Keratinocyte (primary cell): ENCODE results near the gene STK32C. TPM values are rescaled to one million over a fixed set of nuclear protein-coding genes. Genes with fewer than 3 reads are reported as not detected.

Experiments
- DNase-seq: peaks from one replicate; pipeline ENCODE4 v3.0.0-alpha.2; 2011; ENCODE audit warnings: low read depth, missing footprints, low spot score
- FAIRE-seq: peaks from 2 replicates; lab custom pipeline; 2011; peaks lifted over from hg19 to GRCh38; lab: Jason Lieb, UNC
- H2AFZ ChIP-seq: 2 replicates; pipeline ENCODE4 v1.6.0; 2012; ENCODE audit warnings: low read length, control low read depth, inconsistent platforms; ENCODE audit not compliant: control insufficient read depth
- H3K27ac ChIP-seq: 2 replicates; pipeline ENCODE4 v1.5.1; 2011; ENCODE audit warnings: low read length; ENCODE audit not compliant: control insufficient read depth, insufficient read depth
- H3K27me3 ChIP-seq: 3 replicates; pipeline ENCODE4 v1.6.0; 2011; ENCODE audit warnings: low read length; ENCODE audit not compliant: control insufficient read depth, insufficient read depth; ENCODE audit errors: extremely low read depth
- H3K36me3 ChIP-seq, 2 experiments: 2 replicates in 1 of 2; 3 replicates in 1 of 2; pipeline ENCODE4 v1.5.1; 2011; ENCODE audit warnings: low read length in 2 of 2, mild to moderate bottlenecking in 1 of 2; ENCODE audit not compliant: control insufficient read depth in 2 of 2, insufficient read depth in 2 of 2; ENCODE audit errors: extremely low read depth in 1 of 2
- H3K4me1 ChIP-seq: 3 replicates; pipeline ENCODE4 v1.5.1; 2011; ENCODE audit warnings: low read length; ENCODE audit not compliant: control insufficient read depth, insufficient read depth; ENCODE audit errors: extremely low read depth
- H3K4me2 ChIP-seq: 3 replicates; pipeline ENCODE4 v1.6.0; 2011; ENCODE audit warnings: low read depth, low read length; ENCODE audit not compliant: control insufficient read depth, insufficient read depth; ENCODE audit errors: extremely low read depth
- H3K4me3 ChIP-seq, 3 experiments: fragments of 200-600 bp in 1 of 3; sonication (generic) in 1 of 3; 2 replicates in 2 of 3; 3 replicates in 1 of 3; pipeline ENCODE4 v1.5.1; 2011 to 2016; ENCODE audit warnings: low read length in 3 of 3, mild to moderate bottlenecking in 3 of 3, control low read depth in 2 of 3, inconsistent platforms in 1 of 3, low read depth in 1 of 3, mixed read lengths in 1 of 3, mixed run types in 1 of 3, moderate library complexity in 1 of 3; ENCODE audit not compliant: control insufficient read depth in 2 of 3, insufficient read depth in 2 of 3; ENCODE audit errors: extremely low read depth in 1 of 3
- H3K79me2 ChIP-seq: 2 replicates; pipeline ENCODE4 v1.6.0; 2012; ENCODE audit warnings: low read length; ENCODE audit not compliant: control insufficient read depth, insufficient read depth
- H3K9ac ChIP-seq: 3 replicates; pipeline ENCODE4 v1.6.0; 2011; ENCODE audit warnings: low read length; ENCODE audit not compliant: control insufficient read depth, insufficient read depth; ENCODE audit errors: extremely low read depth
- H3K9me1 ChIP-seq: 3 replicates; pipeline ENCODE4 v1.6.0; 2011; ENCODE audit warnings: low read length; ENCODE audit not compliant: control insufficient read depth, insufficient read depth; ENCODE audit errors: extremely low read depth
- H3K9me3 ChIP-seq: 2 replicates; pipeline ENCODE4 v1.5.1; 2012; ENCODE audit warnings: low read depth, low read length; ENCODE audit not compliant: control insufficient read depth
- H4K20me1 ChIP-seq: 3 replicates; pipeline ENCODE4 v1.6.0; 2011; ENCODE audit warnings: low read length; ENCODE audit not compliant: control insufficient read depth, insufficient read depth; ENCODE audit errors: extremely low read depth
- CTCF ChIP-seq, 3 experiments: IDR thresholded peaks in 1 of 3; conservative IDR thresholded peaks in 1 of 3; optimal IDR thresholded peaks in 1 of 3; 2 replicates in 2 of 3; 3 replicates in 1 of 3; pipeline versions ENCODE3 to v1.5.1; 2011; ENCODE audit warnings: low read length in 3 of 3, mild to moderate bottlenecking in 3 of 3, moderate library complexity in 2 of 3, control low read depth in 1 of 3, inconsistent platforms in 1 of 3; ENCODE audit not compliant: insufficient read depth in 2 of 3; ENCODE audit errors: extremely low read depth in 1 of 3
- EZH2 ChIP-seq: IDR thresholded peaks from one replicate; pipeline ENCODE4 v1.6.1; 2012; ENCODE audit warnings: inconsistent platforms, mild to moderate bottlenecking, low read length, moderate library complexity
- dilution Hi-C: fragments of 300-500 bp; cut with MboI; formaldehyde crosslinking; loops from one replicate; pipeline ENCODE4 v1.7.0; 2020; ENCODE audit warnings: low sequenced_read_pairs; ENCODE audit not compliant: extremely low pct_ligation_motif_present
- polyA plus RNA-seq, 5 experiments: library from polyadenylated mRNA; depleted of rRNA in 3 of 5; stranded (reverse) in 3 of 5; stranded (forward) in 1 of 5; unstranded in 1 of 5; fragments of >200 nt; gene quantifications; 1 replicate in 1 of 5; 2 replicates in 3 of 5; 3 replicates in 1 of 5; pipeline versions ENCODE4 v1.2.1 to v1.2.3, GENCODE V29; 2011 to 2012; ENCODE audit warnings: missing spikeins in 2 of 5, low read depth in 1 of 5, low replicate concordance in 1 of 5

Gene STK32C
- polyA plus RNA-seq, 1 donor (not counting 4 experiments of a cell fraction or from before 2014, with no cell fraction given) = 4.1 TPM

- TF ChIP-seq CTCF (optimal IDR thresholded peaks at IDR 0.05 in 1 of 3, IDR thresholded peaks at IDR 0.05 in 1 of 3, conservative IDR thresholded peaks at IDR 0.05 in 1 of 3; ENCODE audit: extremely low read depth in 1 of 3, insufficient read depth in 2 of 3, low read length in 3 of 3) (no peak), EZH2 (no peak)
- H3K27me3 ChIP-seq = peaks cover 19% of the 10 kb centered on the region
- H3K9ac ChIP-seq = no peak overlapping the region
Measured at GRCh38 chr10:132178046-132178445, 129.7 kb downstream of the STK32C start.

DNA sequence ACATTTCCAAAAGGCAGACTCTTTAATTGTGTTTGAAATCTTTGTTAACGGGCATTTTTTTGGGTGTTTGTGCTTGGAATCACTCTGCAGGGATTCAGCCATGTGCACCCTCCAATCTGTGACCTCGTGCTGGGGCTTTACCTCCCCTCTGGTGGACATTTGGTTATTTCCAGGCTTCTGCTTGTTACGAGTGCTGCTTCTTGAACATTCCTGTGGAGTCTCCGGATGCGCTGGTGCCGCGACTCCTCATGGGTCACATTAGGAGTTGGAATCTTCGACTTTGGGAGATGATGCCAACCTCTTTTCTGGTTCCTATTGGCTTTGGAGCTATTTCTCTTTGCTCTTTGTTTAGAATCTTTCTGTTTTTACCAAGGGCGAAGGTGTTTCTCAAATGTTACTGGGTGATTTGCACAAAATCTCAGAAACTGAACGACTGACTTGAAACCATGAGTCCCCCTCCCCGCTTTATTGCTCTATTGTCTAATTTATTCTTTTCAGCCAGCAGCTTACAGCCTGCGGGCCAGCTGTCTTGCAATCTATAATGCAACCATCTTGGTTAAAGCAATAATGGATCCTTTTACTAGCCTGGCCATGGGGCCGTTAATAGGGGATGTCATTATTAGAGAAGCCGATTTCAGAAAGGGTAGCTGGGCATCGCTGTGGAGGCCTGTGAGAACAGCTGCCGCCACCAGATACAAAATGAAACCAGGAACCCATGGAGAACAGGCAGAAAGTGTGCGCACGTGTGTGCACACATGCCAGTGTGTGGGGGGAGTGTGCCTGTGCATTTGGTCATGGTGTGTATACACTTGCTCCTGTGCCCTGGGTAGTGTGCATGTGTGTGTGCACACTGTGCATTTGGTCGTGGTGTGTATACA is 130.9 kb downstream of the STK32C start:
- no peaks in the 10 kb centered on the region for H4K20me1 ChIP-seq
- H3K9me3 ChIP-seq = peaks cover 6% of the 10 kb centered on the region
- H3K4me1 ChIP-seq = no peaks in the 10 kb centered on the region
- no peak overlapping the region for H3K27ac ChIP-seq
- peaks cover 19% of the 10 kb centered on the region for H3K27me3 ChIP-seq
- H3K4me2 ChIP-seq = no peak overlapping the region
- TF ChIP-seq EZH2 (no peak), CTCF (optimal IDR thresholded peaks at IDR 0.05 in 1 of 3, IDR thresholded peaks at IDR 0.05 in 1 of 3, conservative IDR thresholded peaks at IDR 0.05 in 1 of 3; ENCODE audit: extremely low read depth in 1 of 3, insufficient read depth in 2 of 3, low read length in 3 of 3) (no peak)
- DNase-seq = no peak
- no peak for FAIRE-seq
- dilution Hi-C loops = no loop called here
- H3K9ac ChIP-seq = no peak overlapping the region
- H3K36me3 ChIP-seq = no peaks in the 10 kb centered on the region
- H3K4me3 ChIP-seq = no peak overlapping the region
- H3K9me1 ChIP-seq = no peaks in the 10 kb centered on the region
- H2AFZ ChIP-seq = no peak overlapping the region
- no peaks in the 10 kb centered on the region for H3K79me2 ChIP-seq

More at GRCh38 chr10:132178046-132178445, 129.7 kb downstream of the STK32C start:
- FAIRE-seq = no peak
- Histone ChIP-seq H3K4me2 (no peak overlapping the region), H2AFZ (no peak overlapping the region), H3K9me3 (peaks cover 6% of the 10 kb centered on the region), H3K79me2 (no peaks in the 10 kb centered on the region), H3K27ac (no peak overlapping the region), H3K4me3 (no peak overlapping the region), H4K20me1 (no peaks in the 10 kb centered on the region), H3K9me1 (no peaks in the 10 kb centered on the region), H3K36me3 (no peaks in the 10 kb centered on the region), H3K4me1 (no peaks in the 10 kb centered on the region)
- no peak for DNase-seq
- dilution Hi-C loops = no loop called here
